Adrenal gland (tissue), 12 donors: Measurements from ENCODE around the gene LRBA. TPM values are rescaled to one million over a fixed set of nuclear protein-coding genes. Genes with fewer than 3 reads are reported as not detected.
A peak's percentile ranks its signal among the peaks of the same experiment; 100 is the strongest.

ENCODE experiments used
- DNase-seq, 7 donors: peaks; one replicate each; pipeline ENCODE4 v3.0.0-alpha.2; 2019 to 2020
- H3K27ac ChIP-seq, 5 donors: fragments of 200-600 bp; sonication (generic) in 4 of 5; 1 replicate in 3 of 5; 2 replicates in 2 of 5; pipeline versions ENCODE4 v1.5.1 to v1.8.0; 2016 to 2020; ENCODE audit warnings: mild to moderate bottlenecking in 1 of 5
- H3K27me3 ChIP-seq: fragments of 200-600 bp; 2 replicates; pipeline ENCODE4 v1.8.0; 2021
- H3K36me3 ChIP-seq, 2 donors: fragments of 200-600 bp; replicated peaks in 1 of 2; 1 replicate in 1 of 2; 2 replicates in 1 of 2; pipeline versions ENCODE4 v1.5.1 to v1.8.0; 2018 to 2022
- H3K4me1 ChIP-seq, 2 donors: fragments of 200-600 bp; replicated peaks in 1 of 2; 1 replicate in 1 of 2; 2 replicates in 1 of 2; pipeline versions ENCODE4 v1.5.1 to v1.8.0; 2018 to 2021
- H3K4me3 ChIP-seq, 4 donors: fragments of 200-600 bp; sonication (generic) in 3 of 4; one replicate each; pipeline ENCODE4 v1.5.1; 2016 to 2018
- H3K9me3 ChIP-seq, 3 donors: fragments of 200-600 bp; sonication (generic) in 1 of 3; replicated peaks in 1 of 3; 1 replicate in 2 of 3; 2 replicates in 1 of 3; pipeline versions ENCODE4 v1.5.1 to v1.8.0; 2016 to 2021
- POLR2A ChIP-seq, 2 donors: fragments of 450-650 bp; IDR thresholded peaks; one replicate each; pipeline ENCODE4 v1.6.1; 2017; ENCODE audit warnings: antibody characterized with exemption in 2 of 2, mild to moderate bottlenecking in 2 of 2, moderate library complexity in 1 of 2
- WGBS, 4 donors: extraction: QIAGEN DNeasy Blood & Tissue Kit in 2 of 4; methylation state at CpG; one replicate each; pipeline versions ENCODE4 v1.1.5 to v1.1.7; 2013 to 2017; 5-methylcytosine and 5-hydroxymethylcytosine counted together
- intact Hi-C, 2 donors: fragments of 100-400 bp; cut with DNase I; formaldehyde crosslinking; loops; one replicate each; pipeline versions ENCODE4 v1.14.1 to v1.15.0; 2022 to 2023
- polyA plus RNA-seq, 3 donors: library from polyadenylated mRNA; stranded (reverse); fragments of 200-250 nt in 2 of 3; fragments of 350-450 nt in 1 of 3; fragmentation: Illumina TruSeq in 1 of 3; extraction: RNeasy Lipid Tissue Mini Kit (QIAGEN cat#74804) in 1 of 3; gene quantifications; one replicate each; pipeline ENCODE4 v1.2.3, GENCODE V29; 2013 to 2014
- total RNA-seq, 9 donors: library from RNA; depleted of rRNA in 4 of 9; stranded (reverse); fragments of >200 nt in 4 of 9; fragments of 120-200 nt in 1 of 9; fragmentation: NEBNext Ultra II Directional in 1 of 9; extraction: Animal tissue kit (Norgen Biotek cat#: 25700) in 1 of 9; gene quantifications; one replicate each; pipeline versions ENCODE4 v1.1.0 to v1.2.4, GENCODE V29; 2013 to 2023
- TF ChIP-seq, protein P1 (sequence below), 6 experiments: fragments of 450-650 bp in 4 of 6; fragments of 200-600 bp in 2 of 6; sonication (generic) in 1 of 6; IDR thresholded peaks; 1 replicate in 5 of 6; 2 replicates in 1 of 6; pipeline versions ENCODE4 v1.5.1 to v1.8.0; 2016 to 2021; ENCODE audit warnings: antibody characterized with exemption in 6 of 6, mild to moderate bottlenecking in 2 of 6, moderate library complexity in 1 of 6
- donor health status: healthy with polysubstance abuse.
- donor health status: Bipolar disorder and iron deficiency.
- donor health status: DM: yes; HTN: yes; CAD: no.
- donor health status: DM: no; HTN: no; CAD: no.
- donor health status: DM: no; HTN: no; CAD: no.
- donor health status: DM: yes; HTN: yes; CAD: no.

LRBA gene
- total and polyA plus RNA-seq, 12 donors = 9.6 to 106 (median 40.6) TPM

- Histone ChIP-seq H3K4me1 (no peaks in the 10 kb centered on the region), H3K36me3 (no peaks in the 10 kb centered on the region), H3K4me3 (no peak overlapping the region), H3K27ac (no peak overlapping the region), H3K9me3 (peaks cover 0 to 11% (median 0%) of the 10 kb centered on the region in 3 donors), H3K27me3 (no peaks in the 10 kb centered on the region)
- TF ChIP-seq, protein P1, sequence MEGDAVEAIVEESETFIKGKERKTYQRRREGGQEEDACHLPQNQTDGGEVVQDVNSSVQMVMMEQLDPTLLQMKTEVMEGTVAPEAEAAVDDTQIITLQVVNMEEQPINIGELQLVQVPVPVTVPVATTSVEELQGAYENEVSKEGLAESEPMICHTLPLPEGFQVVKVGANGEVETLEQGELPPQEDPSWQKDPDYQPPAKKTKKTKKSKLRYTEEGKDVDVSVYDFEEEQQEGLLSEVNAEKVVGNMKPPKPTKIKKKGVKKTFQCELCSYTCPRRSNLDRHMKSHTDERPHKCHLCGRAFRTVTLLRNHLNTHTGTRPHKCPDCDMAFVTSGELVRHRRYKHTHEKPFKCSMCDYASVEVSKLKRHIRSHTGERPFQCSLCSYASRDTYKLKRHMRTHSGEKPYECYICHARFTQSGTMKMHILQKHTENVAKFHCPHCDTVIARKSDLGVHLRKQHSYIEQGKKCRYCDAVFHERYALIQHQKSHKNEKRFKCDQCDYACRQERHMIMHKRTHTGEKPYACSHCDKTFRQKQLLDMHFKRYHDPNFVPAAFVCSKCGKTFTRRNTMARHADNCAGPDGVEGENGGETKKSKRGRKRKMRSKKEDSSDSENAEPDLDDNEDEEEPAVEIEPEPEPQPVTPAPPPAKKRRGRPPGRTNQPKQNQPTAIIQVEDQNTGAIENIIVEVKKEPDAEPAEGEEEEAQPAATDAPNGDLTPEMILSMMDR (IDR thresholded peaks at IDR 0.05) = peak in 1 of 6 experiments; percentile 14
- TF ChIP-seq POLR2A (IDR thresholded peaks at IDR 0.05) = no peak
- DNase-seq = no peak
- intact Hi-C loops = no loop called here
- WGBS, 4 donors = 87 to 95% (median 93%) methylated on average over 2 of the region's 2 CpGs
These were observed 215.9 kb downstream of the LRBA start for GRCh38 chr4:150799207-150799606.

- H3K27ac ChIP-seq = no peak overlapping the region
- 34 to 51% (median 42%) methylated on average over 2 of the region's 2 CpGs for WGBS, 4 donors
- intact Hi-C loops = no loop called here
These were observed 220.4 kb downstream of the LRBA start for GRCh38 chr4:150794706-150795105.

DNA sequence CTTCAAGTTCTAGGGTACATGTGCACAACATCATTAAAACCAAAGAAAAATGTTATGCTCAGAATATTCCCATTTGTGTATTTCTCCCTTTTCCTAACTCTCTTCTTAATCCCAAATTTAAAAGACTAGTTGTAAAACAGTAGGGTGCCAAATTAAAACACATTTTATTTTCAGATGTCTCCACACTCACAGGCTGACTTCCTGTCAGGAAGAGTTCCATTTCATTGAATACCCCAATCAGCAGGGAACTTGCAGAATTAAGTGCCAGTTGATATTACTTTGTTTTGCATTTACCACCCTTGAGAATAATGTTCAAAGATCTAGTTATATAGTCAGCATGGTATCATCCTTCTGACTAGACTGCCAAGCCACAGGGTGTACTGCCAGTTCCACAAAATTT is 225.2 kb downstream of the LRBA start:
- intact Hi-C loops = no loop called here
- no peaks in the 10 kb centered on the region for H3K9me3 ChIP-seq
- no peaks in the 10 kb centered on the region for H3K27me3 ChIP-seq
- H3K27ac ChIP-seq = no peak overlapping the region
- H3K4me1 ChIP-seq = no peaks in the 10 kb centered on the region
- no peak for DNase-seq
- TF ChIP-seq POLR2A (IDR thresholded peaks at IDR 0.05) = no peak
- TF ChIP-seq, protein P1 (IDR thresholded peaks at IDR 0.05) = no peak
- H3K36me3 ChIP-seq = no peaks in the 10 kb centered on the region
- no peak overlapping the region for H3K4me3 ChIP-seq

More at GRCh38 chr4:150794706-150795105, 220.4 kb downstream of the LRBA start:
- Histone ChIP-seq H3K36me3 (no peaks in the 10 kb centered on the region), H3K4me1 (no peaks in the 10 kb centered on the region), H3K9me3 (peaks cover 0 to 11% (median 0%) of the 10 kb centered on the region in 3 donors), H3K27me3 (no peaks in the 10 kb centered on the region), H3K4me3 (no peak overlapping the region)
- DNase-seq = no peak
- TF ChIP-seq, protein P1 (IDR thresholded peaks at IDR 0.05) = no peak
- TF ChIP-seq POLR2A (IDR thresholded peaks at IDR 0.05) = no peak

GRCh38 chr4:150784939-150785338 is 230.1 kb downstream of the LRBA start:
- H3K36me3 ChIP-seq = no peaks in the 10 kb centered on the region
- H3K4me3 ChIP-seq = no peak overlapping the region
- no peak for TF ChIP-seq POLR2A (IDR thresholded peaks at IDR 0.05)
- TF ChIP-seq, protein P1 (IDR thresholded peaks at IDR 0.05) = no peak
- intact Hi-C loops = no loop called here
- H3K4me1 ChIP-seq = peaks cover 13 to 15% of the 10 kb centered on the region in 2 donors
- H3K27me3 ChIP-seq = no peaks in the 10 kb centered on the region
- DNase-seq = no peak
- no peaks in the 10 kb centered on the region for H3K9me3 ChIP-seq
- no peak overlapping the region for H3K27ac ChIP-seq
- 84 to 86% (median 85%) methylated on average over 8 of the region's 8 CpGs for WGBS, 4 donors
